A549 (cell line): Measurements from ENCODE around the gene PRKCE. TPM values are rescaled to one million over a fixed set of nuclear protein-coding genes. Genes with fewer than 3 reads are reported as not detected.

Experiments
- ATAC-seq, 2 experiments: fragments of 200-7000 bp in 1 of 2; fragments of >200 bp in 1 of 2; cut with Nextera tagmentation in 1 of 2; cut with Tn5 transposase in 1 of 2; 3 replicates each; pipeline versions ENCODE4 v1.8.0 to v1.9.1; 2018 to 2020; ENCODE audit warnings: mild to moderate bottlenecking in 1 of 2, moderate library complexity in 1 of 2
- CTCF ChIA-PET: fragments of 300-600 bp; sonication (Branson Sonifier 250); formaldehyde crosslinking; extraction: SDS; loops from one replicate; lab custom pipeline; 2021; ENCODE audit warnings: antibody characterized with exemption, inconsistent platforms; lab: Yijun Ruan, JAX
- POLR2A ChIA-PET: fragments of 350-600 bp; formaldehyde crosslinking; extraction: SDS; loops from one replicate; lab custom pipeline; 2021; ENCODE audit warnings: antibody characterized with exemption, inconsistent platforms; lab: Yijun Ruan, JAX
- DNase-seq, 2 experiments: peaks; one replicate each; pipeline versions ENCODE4 v3.0.0 to v3.0.0-alpha.2; 2011 to 2016; ENCODE audit warnings: low read depth in 1 of 2, low spot score in 1 of 2
- FAIRE-seq: peaks from 2 replicates; lab custom pipeline; 2011; peaks lifted over from hg19 to GRCh38; lab: Jason Lieb, UNC
- H3K27ac ChIP-seq, 2 experiments: fragments of >200 bp; sonication (Bioruptor Twin); formaldehyde crosslinking; 3 replicates each; pipeline ENCODE4 v1.5.1; 2016 to 2017
- H3K4me1 ChIP-seq: fragments of >200 bp; sonication (Bioruptor Twin); formaldehyde crosslinking; 3 replicates; pipeline ENCODE4 v1.6.1; 2016
- H3K4me2 ChIP-seq: fragments of >200 bp; sonication (Bioruptor Twin); formaldehyde crosslinking; 3 replicates; pipeline ENCODE4 v1.6.1; 2016
- H3K4me3 ChIP-seq: fragments of >200 bp; sonication (Bioruptor Twin); formaldehyde crosslinking; 3 replicates; pipeline ENCODE4 v1.5.1; 2016
- H3K9me3 ChIP-seq: fragments of >200 bp; sonication (Bioruptor Twin); formaldehyde crosslinking; 3 replicates; pipeline ENCODE4 v1.6.1; 2016
- CBX2 ChIP-seq: fragments of 200-600 bp; sonication (generic); IDR thresholded peaks from 2 replicates; pipeline ENCODE4 v1.6.1; 2016; ENCODE audit warnings: low read depth, mild to moderate bottlenecking, borderline replicate concordance
- CEBPB ChIP-seq, 2 experiments: fragments of >200 bp in 1 of 2; sonication (Bioruptor Twin) in 1 of 2; formaldehyde crosslinking in 1 of 2; IDR thresholded peaks; 2 replicates each; pipeline ENCODE4 v1.6.1; 2012 to 2016
- CHD2 ChIP-seq: fragments of 150-350 bp; IDR thresholded peaks from 2 replicates; pipeline ENCODE4 v1.6.1; 2014; ENCODE audit warnings: low read length; ENCODE audit not compliant: partially characterized antibody
- CTCF ChIP-seq: fragments of >200 bp; sonication (Bioruptor Twin); formaldehyde crosslinking; IDR thresholded peaks from 3 replicates; pipeline ENCODE4 v1.5.1; 2016
- EP300 ChIP-seq, 2 experiments: fragments of >200 bp; sonication (Bioruptor Twin); formaldehyde crosslinking; IDR thresholded peaks; 2 replicates in 1 of 2; 3 replicates in 1 of 2; pipeline ENCODE4 v1.6.1; 2016 to 2017
- FOSL2 ChIP-seq, 2 experiments: fragments of 450-650 bp in 1 of 2; fragments of >200 bp in 1 of 2; sonication (Bioruptor Twin) in 1 of 2; formaldehyde crosslinking; IDR thresholded peaks; 2 replicates each; pipeline versions ENCODE4 v1.5.0 to v1.6.1; 2016 to 2020; ENCODE audit warnings: mild to moderate bottlenecking in 1 of 2, moderate library complexity in 1 of 2
- HOXB5 ChIP-seq: fragments of 250-450 bp; sonication (Bioruptor Pico); IDR thresholded peaks from 2 replicates; pipeline ENCODE4 v1.5.0; 2020; ENCODE audit warnings: mild to moderate bottlenecking, moderate library complexity
- JUN ChIP-seq, 2 experiments: fragments of >200 bp; sonication (Bioruptor Twin); formaldehyde crosslinking; IDR thresholded peaks; 2 replicates in 1 of 2; 3 replicates in 1 of 2; pipeline ENCODE4 v1.6.1; 2016 to 2017
- JUNB ChIP-seq: fragments of >200 bp; sonication (Bioruptor Twin); formaldehyde crosslinking; IDR thresholded peaks from 2 replicates; pipeline ENCODE4 v1.6.1; 2016
- NFE2L2 ChIP-seq: fragments of 150-350 bp; conservative IDR thresholded peaks from 2 replicates; pipeline ENCODE4 v1.6.1; 2014; ENCODE audit warnings: low read length
- NPAS2 ChIP-seq: fragments of 250-450 bp; sonication (Bioruptor Pico); IDR thresholded peaks from 2 replicates; pipeline ENCODE4 v1.8.0; 2022; ENCODE audit warnings: mild to moderate bottlenecking, moderate library complexity, borderline replicate concordance
- PBX3 ChIP-seq: IDR thresholded peaks from 2 replicates; pipeline ENCODE4 v1.6.1; 2012
- PHF8 ChIP-seq: fragments of 200-600 bp; sonication (generic); IDR thresholded peaks from 2 replicates; pipeline ENCODE4 v1.6.1; 2016; ENCODE audit warnings: low read depth, mild to moderate bottlenecking, antibody characterized with exemption, moderate library complexity, borderline replicate concordance
- POLR2A ChIP-seq: IDR thresholded peaks from 2 replicates; pipeline ENCODE4 v1.6.1; 2012; ENCODE audit warnings: mild to moderate bottlenecking, low read length
- RAD21 ChIP-seq, 2 experiments: fragments of >200 bp in 1 of 2; sonication (Bioruptor Twin) in 1 of 2; formaldehyde crosslinking in 1 of 2; IDR thresholded peaks in 1 of 2; conservative IDR thresholded peaks in 1 of 2; 2 replicates in 1 of 2; 3 replicates in 1 of 2; pipeline ENCODE4 v1.6.1; 2012 to 2018; ENCODE audit warnings: inconsistent platforms in 1 of 2
- RARB ChIP-seq: fragments of 250-450 bp; sonication (Bioruptor Pico); IDR thresholded peaks from 2 replicates; pipeline ENCODE4 v1.8.0; 2021; ENCODE audit warnings: mild to moderate bottlenecking, moderate library complexity
- RCOR1 ChIP-seq: fragments of 150-350 bp; IDR thresholded peaks from 2 replicates; pipeline ENCODE4 v1.6.1; 2014; ENCODE audit warnings: antibody characterized with exemption, low read length, low read depth
- REST ChIP-seq: fragments of 200-600 bp; sonication (generic); IDR thresholded peaks from 2 replicates; pipeline ENCODE4 v1.6.1; 2016; ENCODE audit warnings: antibody characterized with exemption, mild to moderate bottlenecking, moderate library complexity
- SMC3 ChIP-seq: fragments of >200 bp; sonication (Bioruptor Twin); formaldehyde crosslinking; IDR thresholded peaks from 3 replicates; pipeline ENCODE4 v1.6.1; 2018; ENCODE audit warnings: inconsistent platforms
- TP53 ChIP-seq: fragments of 250-450 bp; sonication (Bioruptor Pico); IDR thresholded peaks from 2 replicates; pipeline ENCODE4 v1.5.0; 2021; ENCODE audit warnings: mild to moderate bottlenecking, moderate library complexity
- ZC3H11A ChIP-seq: fragments of 450-650 bp; IDR thresholded peaks from 2 replicates; pipeline ENCODE4 v1.6.1; 2014; ENCODE audit warnings: antibody characterized with exemption, mild to moderate bottlenecking
- WGBS: methylation state at CpG from one replicate; pipeline ENCODE4 v1.1.6; 2017; ENCODE audit errors: missing lambda C conversion rate; 5-methylcytosine and 5-hydroxymethylcytosine counted together
- polyA plus RNA-seq, 4 experiments: library from polyadenylated mRNA; depleted of rRNA in 3 of 4; stranded (reverse); fragments of >200 nt; fragmentation: RNase III in 1 of 4; extraction: RNeasy Plus Mini Kit Qiagen cat#74134 plus additional on column Dnase treatment in 1 of 4; gene quantifications; 2 replicates in 3 of 4; 3 replicates in 1 of 4; pipeline ENCODE4 v1.2.3, GENCODE V29; 2011 to 2017
- TF ChIP-seq, protein P1 (sequence below): IDR thresholded peaks from 2 replicates; pipeline ENCODE4 v1.6.1; 2012; ENCODE audit warnings: low read depth, borderline replicate concordance
- TF ChIP-seq, protein P2 (sequence below): fragments of 450-650 bp; IDR thresholded peaks from 2 replicates; pipeline ENCODE4 v1.6.1; 2014; ENCODE audit warnings: antibody characterized with exemption
- TF ChIP-seq, protein P3 (sequence below): fragments of >200 bp; sonication (Bioruptor Twin); formaldehyde crosslinking; IDR thresholded peaks from 2 replicates; pipeline ENCODE4 v1.6.1; 2016
- TF ChIP-seq, protein P4 (sequence below): fragments of 150-350 bp; IDR thresholded peaks from 2 replicates; pipeline ENCODE4 v1.6.1; 2014; ENCODE audit warnings: low read depth, mild to moderate bottlenecking, low read length

PRKCE gene
- polyA plus RNA-seq, 2 of the 4 experiments (the other 2 are of a cell fraction): 11.5 to 12.0 TPM

- Histone ChIP-seq H3K27ac (peak overlapping the region in 1 of 2 experiments; percentile 2; a peak in 2 of 6 replicates), H3K4me3 (no peak overlapping the region), H3K9me3 (no peaks in the 10 kb centered on the region), H3K4me1 (peaks cover 25% of the 10 kb centered on the region), H3K4me2 (no peak overlapping the region)
- DNase-seq (no peak), FAIRE-seq (no peak), ATAC-seq (no peak)
- 70% methylated on average over 5 of the region's 5 CpGs for WGBS
- CTCF ChIA-PET: interaction anchor here (0.9 to 2.9 kb wide), 5 partner anchors 65 to 308 kb away, joined by 3 to 10 read pairs (median 7); no protein-coding TSS in a partner anchor
- POLR2A ChIA-PET: no interaction called here
- TF ChIP-seq, protein P1, sequence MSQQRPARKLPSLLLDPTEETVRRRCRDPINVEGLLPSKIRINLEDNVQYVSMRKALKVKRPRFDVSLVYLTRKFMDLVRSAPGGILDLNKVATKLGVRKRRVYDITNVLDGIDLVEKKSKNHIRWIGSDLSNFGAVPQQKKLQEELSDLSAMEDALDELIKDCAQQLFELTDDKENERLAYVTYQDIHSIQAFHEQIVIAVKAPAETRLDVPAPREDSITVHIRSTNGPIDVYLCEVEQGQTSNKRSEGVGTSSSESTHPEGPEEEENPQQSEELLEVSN: no peak
- TF ChIP-seq RARB (CRISPR knock-in tag): no peak
- TF ChIP-seq, protein P2, sequence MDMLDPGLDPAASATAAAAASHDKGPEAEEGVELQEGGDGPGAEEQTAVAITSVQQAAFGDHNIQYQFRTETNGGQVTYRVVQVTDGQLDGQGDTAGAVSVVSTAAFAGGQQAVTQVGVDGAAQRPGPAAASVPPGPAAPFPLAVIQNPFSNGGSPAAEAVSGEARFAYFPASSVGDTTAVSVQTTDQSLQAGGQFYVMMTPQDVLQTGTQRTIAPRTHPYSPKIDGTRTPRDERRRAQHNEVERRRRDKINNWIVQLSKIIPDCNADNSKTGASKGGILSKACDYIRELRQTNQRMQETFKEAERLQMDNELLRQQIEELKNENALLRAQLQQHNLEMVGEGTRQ: no peak
- TF ChIP-seq HOXB5: no peak
- TF ChIP-seq POLR2A: no peak
- TF ChIP-seq NPAS2 (CRISPR knock-in tag): no peak
These were observed 406.7 kb downstream of the PRKCE start for GRCh38 chr2:46058140-46058539.

- peak; percentile 58 to 74; a peak in 5 of 6 replicates for ATAC-seq
- TF ChIP-seq, protein P3, sequence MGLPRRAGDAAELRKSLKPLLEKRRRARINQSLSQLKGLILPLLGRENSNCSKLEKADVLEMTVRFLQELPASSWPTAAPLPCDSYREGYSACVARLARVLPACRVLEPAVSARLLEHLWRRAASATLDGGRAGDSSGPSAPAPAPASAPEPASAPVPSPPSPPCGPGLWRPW: no peak
- peak; percentile 23 for TF ChIP-seq CHD2
- TF ChIP-seq NPAS2 (CRISPR knock-in tag): no peak
- no peak for TF ChIP-seq CBX2
- TF ChIP-seq TP53: no peak
- no peak for TF ChIP-seq RCOR1
- TF ChIP-seq PHF8: no peak
- no peak for TF ChIP-seq NFE2L2
- TF ChIP-seq EP300 (IDR thresholded peaks at IDR 0.05): no peak
- peak in 1 of 2 experiments; percentile 60; a peak in 2 of 4 replicates for TF ChIP-seq CEBPB (IDR thresholded peaks at IDR 0.05)
- no peak for TF ChIP-seq PBX3
- peak; percentile 95 for TF ChIP-seq CTCF
- TF ChIP-seq, protein P4, sequence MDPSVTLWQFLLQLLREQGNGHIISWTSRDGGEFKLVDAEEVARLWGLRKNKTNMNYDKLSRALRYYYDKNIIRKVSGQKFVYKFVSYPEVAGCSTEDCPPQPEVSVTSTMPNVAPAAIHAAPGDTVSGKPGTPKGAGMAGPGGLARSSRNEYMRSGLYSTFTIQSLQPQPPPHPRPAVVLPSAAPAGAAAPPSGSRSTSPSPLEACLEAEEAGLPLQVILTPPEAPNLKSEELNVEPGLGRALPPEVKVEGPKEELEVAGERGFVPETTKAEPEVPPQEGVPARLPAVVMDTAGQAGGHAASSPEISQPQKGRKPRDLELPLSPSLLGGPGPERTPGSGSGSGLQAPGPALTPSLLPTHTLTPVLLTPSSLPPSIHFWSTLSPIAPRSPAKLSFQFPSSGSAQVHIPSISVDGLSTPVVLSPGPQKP: no peak
- TF ChIP-seq FOSL2 (IDR thresholded peaks at IDR 0.05): no peak
- peak; percentile 17; the same call in 1 of the 2 replicates for TF ChIP-seq FOSL2 (CRISPR knock-in tag; IDR thresholded peaks at IDR 0.05)
- TF ChIP-seq RAD21 (conservative IDR thresholded peaks at IDR 0.05 in 1 of 2, IDR thresholded peaks at IDR 0.05 in 1 of 2): peak; percentile 96 to 97
- no peak for TF ChIP-seq JUN (IDR thresholded peaks at IDR 0.05)
- TF ChIP-seq SMC3: peak; percentile 98
- TF ChIP-seq REST: no peak
- no peak for TF ChIP-seq JUNB
- no peak for TF ChIP-seq ZC3H11A
- TF ChIP-seq, all 56 proteins: peak for 6
- WGBS: 37% methylated on average over 15 of the region's 15 CpGs
- H3K4me1 ChIP-seq: peaks cover 51% of the 10 kb centered on the region
- H3K4me3 ChIP-seq: no peak overlapping the region
- H3K9me3 ChIP-seq: no peaks in the 10 kb centered on the region
- peak overlapping the region; percentile 48 for H3K4me2 ChIP-seq
- CTCF ChIA-PET: interaction anchor here (0.6 to 4.0 kb wide), 101 partner anchors 8 to 420 kb away, joined by 3 to 39 read pairs (median 4); partner anchors contain the start of gene EPAS1
- H3K27ac ChIP-seq: peak overlapping the region; percentile 65 to 91
- FAIRE-seq (peak; percentile 86), DNase-seq (peak; percentile 76 to 86)
- POLR2A ChIA-PET: interaction anchor here (0.8 to 2.4 kb wide), 3 partner anchors 36 to 234 kb away, joined by 3 to 23 read pairs (median 6); partner anchors contain the start of gene EPAS1
These were observed 411.4 kb downstream of the PRKCE start for GRCh38 chr2:46062637-46063412.
